HG02884 (cell line): ENCODE results near the gene C1orf116.
"Not testable (repeated sequence)": the region's sequence is repeated elsewhere in the genome, so short reads cannot be mapped to it uniquely, and the experiment has no call there.

Experiments used
- ATAC-seq: cut with Tn5 transposase; IDR thresholded peaks from one replicate; pipeline ENCODE4 v1.9.1; 2021; ENCODE audit warnings: mild to moderate bottlenecking, moderate library complexity; ENCODE audit not compliant: unreplicated experiment

Gene C1orf116

DNA sequence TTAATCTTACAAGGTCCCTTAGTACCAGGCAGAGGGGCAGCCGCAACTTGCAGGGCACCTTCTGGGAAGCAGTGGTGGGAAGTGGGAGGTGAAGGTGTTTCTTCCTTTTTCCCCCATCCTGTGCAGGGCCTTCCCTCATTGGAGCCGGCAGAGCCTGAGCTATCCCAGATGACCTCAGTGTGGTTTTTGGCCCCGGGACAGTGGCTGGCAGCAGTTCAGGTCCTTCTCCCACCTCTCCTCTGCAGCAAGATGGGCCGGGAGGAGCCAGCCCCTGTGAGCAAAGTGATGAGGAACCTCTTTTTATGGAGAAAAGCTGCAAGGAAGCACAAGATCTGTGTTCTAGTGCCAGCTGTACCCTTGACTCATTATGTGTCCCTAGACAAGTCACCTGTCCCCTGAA lies 27.3 kb upstream of the C1orf116 start:
- no peak for ATAC-seq

DNA sequence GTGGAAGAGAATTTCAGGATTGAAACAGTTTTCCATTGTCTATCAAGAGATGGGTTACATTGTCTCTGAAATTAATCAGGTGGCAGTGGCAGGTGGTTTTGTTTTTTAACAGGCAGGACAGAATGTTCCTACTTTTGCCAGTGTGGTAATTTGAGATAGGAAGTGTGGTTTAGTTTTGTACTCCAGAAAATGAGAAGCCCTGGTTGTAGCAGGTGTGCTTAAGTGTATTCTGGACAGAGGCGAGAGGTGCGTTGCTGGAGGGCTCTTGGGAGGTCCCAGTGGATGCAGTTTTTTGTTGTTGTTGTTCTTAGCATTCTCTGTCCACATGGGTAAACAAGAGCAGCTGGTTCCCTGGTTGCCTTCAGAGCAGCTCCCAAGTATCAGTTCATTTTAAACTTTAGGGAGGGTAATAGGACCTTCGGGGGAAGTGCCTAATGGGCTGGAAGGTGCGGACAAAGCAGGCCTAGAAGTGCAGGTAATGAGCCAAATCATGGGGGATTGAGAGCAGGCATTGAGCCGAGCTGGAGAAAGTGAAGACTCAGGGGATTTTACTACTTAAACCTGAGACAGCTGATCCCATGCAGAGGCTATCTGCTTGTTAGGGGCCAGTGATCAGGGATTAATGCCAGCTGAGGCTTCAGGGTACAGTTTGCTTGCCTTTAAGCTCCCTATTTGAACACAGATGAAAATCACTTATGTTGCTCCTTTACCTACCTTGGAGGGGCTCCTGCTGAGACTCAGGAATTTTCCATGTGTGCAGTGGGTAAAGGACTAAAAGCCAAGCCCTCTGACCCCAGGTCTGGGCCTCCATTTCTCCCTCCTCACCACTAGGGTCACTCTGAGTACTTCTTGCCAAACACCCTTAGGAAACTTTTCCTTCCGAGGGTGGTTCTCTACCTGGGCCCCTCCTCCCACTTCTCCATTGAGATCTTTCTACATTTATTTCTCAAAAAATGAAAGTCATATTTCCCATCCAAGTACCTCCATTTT lies 26.6 kb upstream of the C1orf116 start:
- ATAC-seq = no peak

DNA sequence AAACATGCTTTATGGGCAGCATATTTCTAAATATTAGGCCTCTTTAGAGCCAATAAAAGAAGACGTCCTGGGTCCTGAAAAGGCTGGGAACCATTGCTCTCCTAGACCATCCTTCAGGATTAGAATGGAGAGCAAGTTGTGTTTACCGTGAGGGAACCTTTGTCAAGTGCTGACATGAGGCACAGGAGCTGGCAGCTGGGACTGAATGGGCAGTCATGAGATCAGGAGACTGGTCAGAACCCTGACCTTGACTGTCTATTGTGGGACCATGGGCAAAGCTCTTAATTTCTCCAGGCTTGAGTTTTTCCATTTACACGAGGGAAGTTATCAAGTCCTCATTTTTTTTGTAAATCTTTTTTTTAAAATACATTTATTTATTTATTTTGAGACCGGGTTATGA lies 25.7 kb upstream of the C1orf116 start:
- no peak for ATAC-seq

DNA sequence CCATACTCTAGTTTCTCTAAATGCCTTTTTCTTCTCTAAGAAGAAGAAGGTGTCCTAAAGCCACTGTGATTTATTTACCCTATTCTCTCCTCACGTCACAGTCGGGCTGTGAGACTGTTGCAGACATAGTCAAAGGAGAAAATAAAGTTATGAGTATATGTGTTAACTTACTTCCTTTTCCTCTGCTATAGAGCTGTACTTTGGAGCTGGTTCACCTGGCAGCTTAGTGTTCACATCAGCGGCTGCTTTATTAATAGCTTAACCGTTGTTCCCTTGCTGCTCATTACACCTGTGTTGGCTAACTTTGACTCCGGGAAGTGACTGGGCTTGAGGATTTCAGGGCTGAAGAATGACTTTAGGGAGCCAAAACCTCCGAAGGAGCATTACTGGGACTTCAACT lies 24.1 kb upstream of the C1orf116 start:
- no peak for ATAC-seq

GRCh38 chr1:207055386-207056001 lies 22.9 kb upstream of the C1orf116 start:
- ATAC-seq = no peak

DNA sequence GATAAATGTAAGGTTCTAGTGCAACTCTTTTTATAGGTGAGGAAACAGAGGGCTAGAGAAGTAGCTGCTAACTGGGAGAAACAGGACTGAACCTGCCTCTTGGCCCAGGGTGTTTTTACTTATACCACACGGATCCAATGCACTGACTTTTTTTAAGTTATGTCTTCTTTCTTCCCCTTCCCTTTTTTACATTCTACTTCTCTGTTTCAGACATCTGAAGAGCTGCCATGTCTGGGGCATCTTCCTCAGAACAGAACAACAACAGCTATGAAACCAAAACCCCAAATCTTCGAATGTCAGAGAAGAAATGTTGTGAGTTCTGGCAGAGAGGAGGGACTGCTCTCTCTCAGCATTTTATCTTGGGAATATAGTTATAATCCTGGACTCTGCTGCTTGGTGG lies 21.9 kb upstream of the C1orf116 start:
- no peak for ATAC-seq

DNA sequence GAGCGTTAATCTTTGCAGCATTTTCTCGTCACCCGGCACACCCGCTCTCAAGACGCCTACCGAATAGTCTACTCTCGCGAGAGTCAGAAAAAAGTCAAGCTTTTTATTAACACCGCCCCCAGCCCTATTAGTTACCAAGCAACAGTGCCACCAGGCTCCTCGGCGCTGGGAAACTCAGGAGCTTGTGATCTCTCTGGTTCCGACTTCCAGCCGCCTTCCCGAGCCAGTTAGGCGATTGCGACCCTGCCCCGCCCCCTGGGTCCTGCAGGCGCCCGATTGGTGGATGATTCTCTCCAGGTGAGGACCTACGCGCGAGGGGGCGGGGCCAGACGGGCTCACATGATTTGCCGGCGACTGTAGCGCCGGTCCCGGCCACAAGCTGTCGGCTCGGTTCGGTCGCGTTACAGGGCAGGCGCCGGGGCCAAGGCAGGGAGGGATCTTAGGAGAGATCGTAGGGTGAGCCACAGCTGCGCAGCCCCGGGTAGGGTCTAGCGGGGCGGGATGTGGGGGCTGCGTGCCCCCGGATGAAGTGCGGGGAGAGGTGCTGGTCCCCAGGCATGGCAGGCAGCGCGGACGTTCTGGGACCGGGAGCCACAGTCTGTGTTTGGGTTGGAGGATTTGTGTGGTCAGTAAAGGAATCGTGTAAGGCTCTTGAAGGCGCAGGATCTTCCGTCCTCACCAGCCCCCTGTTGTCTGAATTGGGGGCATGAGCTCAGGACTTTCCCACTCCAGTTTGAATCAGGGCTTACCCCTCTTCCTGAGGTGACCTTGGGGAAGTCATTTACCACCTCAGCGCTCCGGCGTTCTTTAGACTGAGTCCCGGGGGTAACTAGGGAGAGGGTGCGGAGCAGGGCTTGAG lies 20.6 kb upstream of the C1orf116 start, which contains the start of gene PFKFB2:
PFKFB2 (plus strand) TSS at position 365 of the 859 bp plus-strand sequence. CDS start 1,443 bp downstream, outside the sequence.
- ATAC-seq = peak; percentile 78

GRCh38 chr1:207051191-207051943 lies 18.8 kb upstream of the C1orf116 start, which contains the start of gene YOD1:
Gene YOD1, minus strand, starts transcription at chr1:207051208. Its CDS starts 178 bp downstream, at chr1:207051030.
- ATAC-seq = no peak

DNA sequence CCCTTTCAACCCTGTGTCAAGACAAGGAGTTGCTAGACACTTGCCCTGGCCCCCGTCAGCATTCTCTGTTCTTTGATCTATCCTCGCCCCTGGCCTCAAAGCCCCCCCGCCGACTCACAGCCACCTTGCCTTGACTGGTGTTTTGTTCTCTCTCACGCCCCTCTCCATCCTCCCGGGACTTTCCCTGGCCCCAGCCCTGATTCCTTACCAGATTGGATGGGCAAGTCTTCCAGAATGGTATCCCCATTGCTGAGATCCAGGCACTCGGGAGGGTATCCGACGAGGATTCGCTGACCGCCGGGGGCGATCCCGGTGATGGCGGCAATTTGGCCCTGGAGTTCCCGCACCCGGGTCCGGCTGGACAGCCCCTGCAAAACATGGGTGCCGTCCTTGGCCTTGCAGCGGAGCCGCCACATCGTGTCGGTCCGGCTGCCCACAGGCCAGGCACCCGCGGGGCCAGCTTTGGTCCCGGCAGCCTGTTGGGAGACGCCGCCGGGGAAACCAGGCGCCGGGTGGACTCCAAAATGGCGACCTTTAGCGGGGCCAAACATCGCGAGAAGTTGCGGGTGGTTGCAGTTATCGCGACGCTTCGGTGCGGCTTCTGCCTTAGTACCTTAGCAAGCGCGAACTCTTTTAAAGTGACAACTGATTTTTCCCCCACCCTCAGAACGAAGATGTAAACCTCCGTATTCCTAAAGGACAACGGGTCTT lies 18.1 kb upstream of the C1orf116 start:
- ATAC-seq = peak; percentile 37

GRCh38 chr1:207049974-207050391 lies 17.4 kb upstream of the C1orf116 start:
- ATAC-seq = no peak

DNA sequence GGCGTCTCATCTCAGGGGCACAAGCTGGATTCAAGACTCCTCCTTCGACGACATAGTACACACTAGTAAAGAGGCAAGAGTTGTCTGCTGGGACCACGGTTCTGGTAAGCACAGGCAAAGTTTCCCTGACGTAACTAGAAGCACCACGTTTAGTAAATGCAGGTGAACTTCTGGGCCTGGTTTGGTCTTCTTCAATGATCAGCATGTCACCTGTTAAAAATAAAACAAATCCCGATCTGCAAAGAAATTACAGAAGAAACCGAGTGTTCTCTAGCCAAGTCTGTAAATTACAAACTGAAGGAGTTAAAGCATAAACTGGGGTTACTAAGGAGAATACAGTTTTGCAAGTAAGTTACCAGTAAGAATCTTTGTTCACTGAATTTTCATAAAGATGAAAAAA lies 17.0 kb upstream of the C1orf116 start:
- ATAC-seq = no peak

DNA sequence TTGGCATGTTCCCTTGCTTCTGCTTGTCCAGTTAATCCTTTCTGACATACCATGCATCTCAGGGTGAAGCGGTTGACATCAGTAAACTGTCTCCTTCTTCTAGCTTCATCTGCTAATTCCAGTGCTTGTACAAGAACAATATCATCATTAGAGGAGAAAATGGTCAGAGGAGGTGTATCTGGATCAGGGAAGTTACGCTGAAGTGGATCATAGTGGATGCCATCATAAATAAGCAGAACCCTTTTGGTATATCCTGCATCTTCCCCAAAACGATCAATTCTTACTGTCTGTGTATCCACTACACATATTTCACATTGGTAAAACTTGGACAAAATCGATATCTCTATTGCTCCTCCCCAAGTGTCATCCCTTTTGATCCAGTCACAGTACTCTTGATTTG lies 16.5 kb upstream of the C1orf116 start:
- ATAC-seq = no peak

- no peak for ATAC-seq
Observed at GRCh38 chr1:207048041-207048440, 15.5 kb upstream of the C1orf116 start.

GRCh38 chr1:207047505-207047904 lies 14.9 kb upstream of the C1orf116 start:
- no peak for ATAC-seq

GRCh38 chr1:207045453-207045852 lies 12.9 kb upstream of the C1orf116 start:
- ATAC-seq = no peak

DNA sequence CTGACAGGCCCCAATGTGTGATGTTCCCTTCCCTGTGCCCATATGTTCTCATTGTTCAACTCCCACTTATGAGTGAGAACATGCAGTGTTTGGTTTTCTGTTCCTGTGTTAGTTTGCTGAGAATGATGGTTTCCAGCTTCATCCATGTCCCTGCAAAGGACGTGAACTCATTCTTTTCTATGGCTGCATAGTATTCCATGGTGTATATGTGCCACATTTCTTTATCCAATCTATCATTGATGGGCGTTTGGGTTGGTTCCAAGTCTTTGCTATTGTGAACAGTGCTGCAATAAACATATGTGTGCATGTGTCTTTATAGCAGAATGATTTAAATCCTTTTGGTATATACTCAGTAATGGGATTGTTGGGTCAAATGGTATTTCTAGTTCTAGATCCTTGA lies 8.8 kb upstream of the C1orf116 start:
- not testable (repeated sequence) for ATAC-seq

DNA sequence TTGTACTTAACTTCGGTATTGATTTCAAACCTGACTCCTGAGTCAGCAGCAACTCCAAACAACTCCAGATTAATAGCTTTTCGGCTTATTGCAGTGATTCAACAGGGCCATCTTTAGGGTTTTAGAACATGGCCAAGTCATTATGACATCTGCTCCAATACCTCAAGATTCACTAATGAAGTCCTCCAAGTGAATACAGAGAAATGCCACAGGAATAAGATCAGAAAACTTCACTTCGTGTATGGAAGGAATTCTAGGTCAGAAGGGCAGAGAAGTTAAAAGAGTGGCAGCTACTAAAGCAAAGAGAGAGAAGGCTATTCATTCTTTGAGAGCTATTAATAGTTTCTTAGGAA lies 7.6 kb upstream of the C1orf116 start:
- no peak for ATAC-seq

GRCh38 chr1:207039380-207040180 lies 7.0 kb upstream of the C1orf116 start:
- no peak for ATAC-seq

GRCh38 chr1:207036865-207037264 lies 4.3 kb upstream of the C1orf116 start:
- no peak for ATAC-seq
